Breast epithelium (tissue), 3 donors: Measurements from ENCODE around the gene RHOT2.

Experiments used
- CTCF ChIP-seq, 3 donors: fragments of 450-650 bp; IDR thresholded peaks; one replicate each; pipeline ENCODE4 v1.5.1; 2016 to 2017; ENCODE audit warnings: antibody characterized with exemption in 3 of 3, mild to moderate bottlenecking in 3 of 3, moderate library complexity in 3 of 3
- POLR2A ChIP-seq: fragments of 450-650 bp; IDR thresholded peaks from one replicate; pipeline ENCODE4 v1.6.1; 2016; ENCODE audit warnings: antibody characterized with exemption, mild to moderate bottlenecking, moderate library complexity

- TF ChIP-seq CTCF (IDR thresholded peaks at IDR 0.05) (no peak), POLR2A (no peak)
Measured at GRCh38 chr16:682493-683395, 14.8 kb downstream of the RHOT2 start.
